ENCODE measurements around the gene EI24.

EI24 gene

DNA sequence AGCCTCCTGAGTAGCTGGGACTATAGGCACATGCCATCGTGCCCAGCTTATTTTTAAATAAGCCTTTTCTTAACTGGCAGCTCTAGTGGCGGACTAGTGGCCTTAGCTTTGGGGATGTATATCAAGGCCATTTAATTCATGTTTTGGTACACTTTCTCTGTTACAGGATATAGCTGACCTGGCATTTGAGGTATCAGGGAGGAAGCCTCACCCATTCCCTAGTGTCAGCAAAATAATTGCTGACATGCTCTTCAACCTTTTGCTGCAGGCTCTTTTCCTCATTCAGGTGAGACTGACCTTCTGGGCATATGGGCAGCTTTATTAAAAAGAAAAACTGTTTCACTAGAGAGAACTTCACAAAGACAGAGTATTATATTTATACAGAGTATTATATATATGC, 9.5 kb downstream of the EI24 start:
- no peaks in the 10 kb centered on the region for H3K9me3 ChIP-seq (ENCODE audit: insufficient read depth, low read length)
- no peak for DNase-seq (ENCODE audit: low read depth, low spot score)
- no peaks in the 10 kb centered on the region for H3K4me1 ChIP-seq (ENCODE audit: insufficient read depth, insufficient read length)
- TF ChIP-seq SUZ12 (IDR thresholded peaks at IDR 0.05; ENCODE audit: extremely low read depth, insufficient read depth, insufficient read length), result no peak
- no peak for TF ChIP-seq ZNF274 (IDR thresholded peaks at IDR 0.05; ENCODE audit: low read depth, low read length)
- TF ChIP-seq YY1 (IDR thresholded peaks at IDR 0.05; ENCODE audit: insufficient read depth, insufficient read length), result no peak
- H3K36me3 ChIP-seq (ENCODE audit: insufficient read depth, insufficient read length, low read length), result peaks cover 76% of the 10 kb centered on the region
- no peak overlapping the region for H3K4me3 ChIP-seq (ENCODE audit: insufficient read length, low read depth)
- H3K27me3 ChIP-seq (ENCODE audit: insufficient read depth, insufficient read length), result no peaks in the 10 kb centered on the region
- no peak overlapping the region for H3K9ac ChIP-seq (ENCODE audit: insufficient read length, low read depth)

DNA sequence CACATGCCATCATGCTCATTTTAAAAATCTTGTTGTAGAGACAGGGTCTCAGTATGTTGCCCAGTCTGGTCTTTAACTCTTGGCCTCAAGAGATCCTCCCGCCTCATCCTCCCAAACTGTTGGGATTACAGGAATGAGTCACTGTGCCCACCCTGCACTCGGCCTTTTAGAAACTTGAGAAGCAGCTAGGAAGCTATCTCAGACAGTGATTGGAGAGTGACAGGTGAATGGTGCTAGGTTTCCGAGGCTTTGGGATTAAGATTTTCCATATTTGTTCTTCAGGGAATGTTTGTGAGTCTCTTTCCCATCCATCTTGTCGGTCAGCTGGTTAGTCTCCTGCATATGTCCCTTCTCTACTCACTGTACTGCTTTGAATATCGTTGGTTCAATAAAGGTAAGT, 10.5 kb downstream of the EI24 start:
- no peak for TF ChIP-seq YY1 (IDR thresholded peaks at IDR 0.05; ENCODE audit: insufficient read depth, insufficient read length)
- TF ChIP-seq SUZ12 (IDR thresholded peaks at IDR 0.05; ENCODE audit: extremely low read depth, insufficient read depth, insufficient read length), result no peak
- no peak for TF ChIP-seq ZNF274 (IDR thresholded peaks at IDR 0.05; ENCODE audit: low read depth, low read length)
- Histone ChIP-seq H3K9ac (ENCODE audit: insufficient read length, low read depth) (no peak overlapping the region), H3K36me3 (ENCODE audit: insufficient read depth, insufficient read length, low read length) (peaks cover 75% of the 10 kb centered on the region), H3K4me3 (ENCODE audit: insufficient read length, low read depth) (no peak overlapping the region), H3K4me1 (ENCODE audit: insufficient read depth, insufficient read length) (no peaks in the 10 kb centered on the region), H3K9me3 (ENCODE audit: insufficient read depth, low read length) (no peaks in the 10 kb centered on the region), H3K27me3 (ENCODE audit: insufficient read depth, insufficient read length) (no peaks in the 10 kb centered on the region)
- DNase-seq (ENCODE audit: low read depth, low spot score), result no peak

DNA sequence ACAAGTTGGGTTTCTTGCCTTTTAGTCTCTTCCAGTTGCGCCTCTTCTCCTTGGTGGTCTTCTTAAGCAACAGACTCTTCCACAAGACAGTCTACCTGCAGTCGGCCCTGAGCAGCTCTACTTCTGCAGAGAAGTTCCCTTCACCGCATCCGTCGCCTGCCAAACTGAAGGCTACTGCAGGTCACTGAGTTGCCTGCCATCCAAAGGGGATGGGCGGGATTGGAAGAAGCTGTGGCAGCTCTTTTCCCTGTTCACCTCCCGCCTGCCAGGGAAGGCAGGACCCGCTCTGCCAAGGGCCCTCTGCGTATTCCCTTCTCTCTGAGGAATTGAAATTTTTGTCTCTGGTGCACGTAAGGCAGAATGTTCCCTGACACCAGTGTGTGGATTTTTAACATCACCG, 14.2 kb downstream of the EI24 start:
- DNase-seq (ENCODE audit: low read depth, low spot score), result no peak
- H3K9ac ChIP-seq (ENCODE audit: insufficient read length, low read depth), result no peak overlapping the region
- H3K27me3 ChIP-seq (ENCODE audit: insufficient read depth, insufficient read length), result no peaks in the 10 kb centered on the region
- no peaks in the 10 kb centered on the region for H3K4me1 ChIP-seq (ENCODE audit: insufficient read depth, insufficient read length)
- H3K9me3 ChIP-seq (ENCODE audit: insufficient read depth, low read length), result no peaks in the 10 kb centered on the region
- no peak for TF ChIP-seq SUZ12 (IDR thresholded peaks at IDR 0.05; ENCODE audit: extremely low read depth, insufficient read depth, insufficient read length)
- peaks cover 42% of the 10 kb centered on the region for H3K36me3 ChIP-seq (ENCODE audit: insufficient read depth, insufficient read length, low read length)
- no peak overlapping the region for H3K4me3 ChIP-seq (ENCODE audit: insufficient read length, low read depth)

DNA sequence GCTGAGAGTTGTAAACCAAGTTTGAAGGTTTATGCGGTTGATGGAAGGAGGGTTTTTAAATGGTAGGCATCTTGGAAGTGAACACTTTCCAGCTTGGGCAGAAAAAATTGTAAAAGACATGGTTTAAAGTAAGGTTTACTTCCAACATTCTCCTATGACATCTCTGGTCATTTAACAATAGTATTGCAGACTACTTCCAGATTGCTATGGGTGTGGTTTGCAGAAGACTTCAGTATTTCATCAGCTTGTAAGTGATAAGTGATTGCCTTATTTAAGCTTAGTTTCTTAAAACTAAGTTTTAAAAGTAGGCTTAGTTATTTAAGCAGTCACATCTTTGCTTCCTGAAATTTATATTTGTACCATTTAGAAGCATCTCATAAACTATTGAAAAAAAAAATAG, 16.2 kb downstream of the EI24 start:
- Histone ChIP-seq H3K9ac (ENCODE audit: insufficient read length, low read depth) (no peak overlapping the region), H3K4me1 (ENCODE audit: insufficient read depth, insufficient read length) (no peaks in the 10 kb centered on the region), H3K9me3 (ENCODE audit: insufficient read depth, low read length) (no peaks in the 10 kb centered on the region), H3K4me3 (ENCODE audit: insufficient read length, low read depth) (no peak overlapping the region), H3K36me3 (ENCODE audit: insufficient read depth, insufficient read length, low read length) (peaks cover 28% of the 10 kb centered on the region), H3K27me3 (ENCODE audit: insufficient read depth, insufficient read length) (no peaks in the 10 kb centered on the region)
- DNase-seq (ENCODE audit: low read depth, low spot score), result no peak
- TF ChIP-seq SUZ12 (IDR thresholded peaks at IDR 0.05; ENCODE audit: extremely low read depth, insufficient read depth, insufficient read length) (no peak), YY1 (IDR thresholded peaks at IDR 0.05; ENCODE audit: insufficient read depth, insufficient read length) (no peak), ZNF274 (IDR thresholded peaks at IDR 0.05; ENCODE audit: low read depth, low read length) (no peak)

DNA sequence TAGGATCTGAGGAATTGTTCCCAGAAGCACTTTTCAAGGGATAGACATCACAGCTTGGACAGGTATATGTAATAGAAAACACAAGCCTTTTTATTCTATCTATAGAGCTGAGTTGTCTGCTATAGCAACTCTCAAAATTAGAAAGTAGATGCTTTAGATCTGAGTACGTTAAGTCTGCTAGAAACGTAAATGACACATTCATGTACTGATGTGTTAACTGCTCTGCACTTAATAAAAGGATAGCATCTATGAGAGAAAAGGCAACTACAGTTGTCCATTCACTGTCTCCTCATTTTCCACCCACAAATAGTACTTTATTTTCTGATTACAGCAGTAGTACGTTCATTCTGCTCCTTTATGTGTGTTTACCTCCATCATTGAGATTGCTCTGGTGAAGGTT, 17.3 kb downstream of the EI24 start:
- no peak for DNase-seq (ENCODE audit: low read depth, low spot score)
- TF ChIP-seq ZNF274 (IDR thresholded peaks at IDR 0.05; ENCODE audit: low read depth, low read length), result no peak
- TF ChIP-seq SUZ12 (IDR thresholded peaks at IDR 0.05; ENCODE audit: extremely low read depth, insufficient read depth, insufficient read length), result no peak
- no peak for TF ChIP-seq YY1 (IDR thresholded peaks at IDR 0.05; ENCODE audit: insufficient read depth, insufficient read length)
- H3K4me3 ChIP-seq (ENCODE audit: insufficient read length, low read depth), result no peak overlapping the region

DNA sequence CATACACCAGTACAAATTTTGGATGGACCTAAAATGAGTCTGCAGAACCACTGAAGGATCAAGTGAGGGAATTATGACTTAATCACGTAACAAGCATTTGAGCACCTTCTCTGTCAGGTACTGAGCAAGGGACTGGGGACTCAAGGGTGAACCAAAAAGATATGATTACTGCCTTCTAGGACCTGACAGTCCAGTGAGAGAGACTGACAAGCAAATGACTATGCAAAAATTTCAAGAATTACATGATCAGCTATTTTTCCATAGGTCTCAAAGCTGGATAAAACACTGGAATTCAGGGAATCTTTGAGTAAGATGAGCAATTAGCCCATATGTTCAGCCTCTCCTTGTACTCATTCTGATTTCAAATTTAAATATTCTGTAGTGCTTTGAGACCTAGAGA, 18.2 kb downstream of the EI24 start:
- Histone ChIP-seq H3K36me3 (ENCODE audit: insufficient read depth, insufficient read length, low read length) (peaks cover 18% of the 10 kb centered on the region), H3K9me3 (ENCODE audit: insufficient read depth, low read length) (no peaks in the 10 kb centered on the region), H3K4me3 (ENCODE audit: insufficient read length, low read depth) (no peak overlapping the region), H3K9ac (ENCODE audit: insufficient read length, low read depth) (no peak overlapping the region), H3K27me3 (ENCODE audit: insufficient read depth, insufficient read length) (no peaks in the 10 kb centered on the region), H3K4me1 (ENCODE audit: insufficient read depth, insufficient read length) (no peaks in the 10 kb centered on the region)
- no peak for DNase-seq (ENCODE audit: low read depth, low spot score)
- TF ChIP-seq ZNF274 (IDR thresholded peaks at IDR 0.05; ENCODE audit: low read depth, low read length), result no peak
- TF ChIP-seq YY1 (IDR thresholded peaks at IDR 0.05; ENCODE audit: insufficient read depth, insufficient read length), result no peak
- TF ChIP-seq SUZ12 (IDR thresholded peaks at IDR 0.05; ENCODE audit: extremely low read depth, insufficient read depth, insufficient read length), result no peak

More for the DNA sequence above, 17.3 kb downstream of the EI24 start:
- Histone ChIP-seq H3K36me3 (ENCODE audit: insufficient read depth, insufficient read length, low read length) (peaks cover 24% of the 10 kb centered on the region), H3K9ac (ENCODE audit: insufficient read length, low read depth) (no peak overlapping the region), H3K4me1 (ENCODE audit: insufficient read depth, insufficient read length) (no peaks in the 10 kb centered on the region), H3K9me3 (ENCODE audit: insufficient read depth, low read length) (no peaks in the 10 kb centered on the region), H3K27me3 (ENCODE audit: insufficient read depth, insufficient read length) (no peaks in the 10 kb centered on the region)

DNA sequence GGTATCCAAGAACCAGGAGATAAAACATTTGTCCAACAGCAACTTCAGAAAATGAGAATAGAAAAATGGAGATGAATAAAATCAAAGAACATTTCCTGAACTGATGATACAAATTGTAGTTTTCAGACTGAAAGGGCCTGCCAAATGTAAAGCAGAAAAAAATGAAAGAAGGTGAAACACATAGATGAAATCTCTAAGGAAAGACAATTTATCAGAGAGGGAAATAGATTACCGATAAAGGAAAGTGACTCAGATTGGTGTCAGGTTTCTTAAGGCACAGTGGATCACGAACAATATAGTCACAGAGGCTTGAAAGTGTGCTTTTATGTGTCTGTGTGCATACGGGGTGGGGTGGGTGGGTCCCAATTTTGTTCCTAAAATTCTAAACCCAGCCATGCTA, 19.2 kb downstream of the EI24 start:
- Histone ChIP-seq H3K4me1 (ENCODE audit: insufficient read depth, insufficient read length) (no peaks in the 10 kb centered on the region), H3K27me3 (ENCODE audit: insufficient read depth, insufficient read length) (no peaks in the 10 kb centered on the region), H3K9me3 (ENCODE audit: insufficient read depth, low read length) (no peaks in the 10 kb centered on the region), H3K4me3 (ENCODE audit: insufficient read length, low read depth) (no peak overlapping the region), H3K36me3 (ENCODE audit: insufficient read depth, insufficient read length, low read length) (peaks cover 10% of the 10 kb centered on the region), H3K9ac (ENCODE audit: insufficient read length, low read depth) (no peak overlapping the region)
- no peak for TF ChIP-seq ZNF274 (IDR thresholded peaks at IDR 0.05; ENCODE audit: low read depth, low read length)
- TF ChIP-seq YY1 (IDR thresholded peaks at IDR 0.05; ENCODE audit: insufficient read depth, insufficient read length), result no peak
- TF ChIP-seq SUZ12 (IDR thresholded peaks at IDR 0.05; ENCODE audit: extremely low read depth, insufficient read depth, insufficient read length), result no peak
- no peak for DNase-seq (ENCODE audit: low read depth, low spot score)

All from NT2/D1 (cell line).